H1 (cell line): ENCODE data around the gene SMYD3. TPM values are rescaled to one million over a fixed set of nuclear protein-coding genes. Genes with fewer than 3 reads are reported as not detected.
"Not testable (repeated sequence)": the region's sequence is repeated elsewhere in the genome, so short reads cannot be mapped to it uniquely, and the experiment has no call there.

ENCODE experiments used
- CTCF ChIA-PET: fragments of 300-600 bp; sonication (Branson Sonifier 250); formaldehyde crosslinking; loops from one replicate; lab custom pipeline; 2021; ENCODE audit not compliant: partially characterized antibody; lab: Charles Lee
- POLR2A ChIA-PET: fragments of 300-600 bp; sonication (Branson Sonifier 250); formaldehyde crosslinking; loops from one replicate; lab custom pipeline; 2021; ENCODE audit warnings: inconsistent platforms; ENCODE audit not compliant: partially characterized antibody; lab: Charles Lee
- DNase-seq, 2 experiments: peaks; one replicate each; pipeline versions ENCODE4 v3.0.0 to v3.0.0-alpha.2; 2010 to 2022; ENCODE audit warnings: low spot score in 2 of 2, low read depth in 1 of 2, mixed read lengths in 1 of 2
- FAIRE-seq: peaks from 2 replicates; lab custom pipeline; 2011; peaks lifted over from hg19 to GRCh38; lab: Jason Lieb, UNC
- H2AFZ ChIP-seq: 2 replicates; pipeline ENCODE4 v1.8.1; 2012; ENCODE audit warnings: low read length, inconsistent platforms
- H2AK5ac ChIP-seq: 2 replicates; pipeline ENCODE4 v1.6.1; 2013; ENCODE audit warnings: low read depth, low read length
- H2BK120ac ChIP-seq: replicated peaks from 2 replicates; pipeline ENCODE3; 2013; ENCODE audit warnings: low read depth, low read length, inconsistent platforms
- H2BK12ac ChIP-seq: 2 replicates; pipeline ENCODE4 v1.6.1; 2013; ENCODE audit warnings: low read depth, low read length
- H2BK15ac ChIP-seq: 2 replicates; pipeline ENCODE4 v1.6.1; 2013; ENCODE audit warnings: low read length
- H2BK20ac ChIP-seq: 2 replicates; pipeline ENCODE4 v1.6.1; 2013; ENCODE audit warnings: low read length
- H2BK5ac ChIP-seq: 2 replicates; pipeline ENCODE4 v1.6.1; 2013; ENCODE audit warnings: low read depth, low read length
- H3K14ac ChIP-seq: 2 replicates; pipeline ENCODE4 v1.6.1; 2013; ENCODE audit warnings: inconsistent platforms; ENCODE audit not compliant: insufficient read length
- H3K18ac ChIP-seq: 2 replicates; pipeline ENCODE4 v1.6.1; 2013; ENCODE audit warnings: low read length; ENCODE audit errors: extremely low read depth
- H3K23ac ChIP-seq: 2 replicates; pipeline ENCODE4 v1.6.1; 2013; ENCODE audit warnings: inconsistent platforms; ENCODE audit not compliant: insufficient read length
- H3K23me2 ChIP-seq: 2 replicates; pipeline ENCODE4 v1.6.1; 2013; ENCODE audit warnings: low read depth, low read length
- H3K27ac ChIP-seq: 2 replicates; pipeline ENCODE4 v1.6.1; 2011; ENCODE audit warnings: low read depth, low read length, inconsistent platforms
- H3K27me3 ChIP-seq, 4 experiments: replicated peaks in 1 of 4; 1 replicate in 1 of 4; 2 replicates in 3 of 4; pipeline versions ENCODE4 v1.6.1 to v1.8.1; 2011 to 2013; ENCODE audit warnings: low read length in 3 of 4, mild to moderate bottlenecking in 3 of 4, inconsistent platforms in 2 of 4, mixed read lengths in 2 of 4, moderate library complexity in 1 of 4; ENCODE audit not compliant: control insufficient read depth in 3 of 4, insufficient read depth in 3 of 4; ENCODE audit errors: extremely low read depth in 1 of 4
- H3K36me3 ChIP-seq, 4 experiments: 2 replicates each; pipeline versions ENCODE4 v1.6.1 to v1.8.1; 2011 to 2013; ENCODE audit warnings: mild to moderate bottlenecking in 4 of 4, low read length in 3 of 4, moderate library complexity in 2 of 4, control low read depth in 1 of 4, inconsistent platforms in 1 of 4; ENCODE audit not compliant: insufficient read depth in 4 of 4, control insufficient read depth in 2 of 4
- H3K4ac ChIP-seq: replicated peaks from 2 replicates; pipeline ENCODE3; 2013; ENCODE audit warnings: low read length, low read depth, mixed read lengths, inconsistent platforms; ENCODE audit not compliant: insufficient read length
- H3K4me1 ChIP-seq, 4 experiments: replicated peaks in 1 of 4; 1 replicate in 1 of 4; 2 replicates in 3 of 4; pipeline versions ENCODE4 v1.6.1 to v1.8.1; 2011 to 2013; ENCODE audit warnings: low read length in 3 of 4, inconsistent platforms in 2 of 4, mixed read lengths in 1 of 4; ENCODE audit not compliant: insufficient read depth in 4 of 4, control insufficient read depth in 3 of 4
- H3K4me2 ChIP-seq, 2 experiments: 2 replicates each; pipeline versions ENCODE4 v1.6.1 to v1.8.1; 2011 to 2013; ENCODE audit warnings: low read depth in 2 of 2, low read length in 2 of 2, control low read depth in 1 of 2, inconsistent platforms in 1 of 2, mild to moderate bottlenecking in 1 of 2; ENCODE audit not compliant: insufficient read depth in 1 of 2
- H3K4me3 ChIP-seq, 4 experiments: fragments of 200-600, 300-600 bp in 1 of 4; sonication (generic), shearing (Covaris generic), sonication (Bioruptor Twin) in 1 of 4; 2 replicates each; pipeline versions ENCODE4 v1.5.1 to v1.8.1; 2011 to 2016; ENCODE audit warnings: low read length in 4 of 4, low read depth in 3 of 4, control low read depth in 2 of 4, inconsistent platforms in 2 of 4, mild to moderate bottlenecking in 2 of 4, mixed read lengths in 1 of 4, moderate library complexity in 1 of 4; ENCODE audit not compliant: insufficient read depth in 2 of 4; ENCODE audit errors: extremely low read depth in 1 of 4
- H3K56ac ChIP-seq: replicated peaks from 2 replicates; pipeline ENCODE3; 2013; ENCODE audit warnings: low read depth, mild to moderate bottlenecking, mixed read lengths, low read length, inconsistent platforms; ENCODE audit not compliant: insufficient read length
- H3K79me1 ChIP-seq: 2 replicates; pipeline ENCODE4 v1.6.1; 2013; ENCODE audit warnings: low read depth, low read length, control low read depth
- H3K79me2 ChIP-seq, 2 experiments: 2 replicates each; pipeline versions ENCODE4 v1.6.1 to v1.8.1; 2012 to 2013; ENCODE audit warnings: low read length in 2 of 2, mild to moderate bottlenecking in 2 of 2, inconsistent platforms in 1 of 2; ENCODE audit not compliant: insufficient read depth in 2 of 2, control insufficient read depth in 1 of 2
- H3K9ac ChIP-seq, 4 experiments: replicated peaks in 1 of 4; 1 replicate in 1 of 4; 2 replicates in 3 of 4; pipeline versions ENCODE4 v1.6.1 to v1.8.1; 2011 to 2013; ENCODE audit warnings: low read depth in 3 of 4, low read length in 3 of 4, control low read depth in 2 of 4, mild to moderate bottlenecking in 2 of 4, moderate library complexity in 2 of 4, inconsistent platforms in 1 of 4; ENCODE audit errors: extremely low read depth in 1 of 4
- H3K9me3 ChIP-seq, 2 experiments: 2 replicates each; pipeline versions ENCODE4 v1.6.1 to v1.8.1; 2012 to 2013; ENCODE audit warnings: mild to moderate bottlenecking in 2 of 2, moderate library complexity in 2 of 2, control low read depth in 1 of 2, inconsistent platforms in 1 of 2, low read depth in 1 of 2, low read length in 1 of 2, mixed read lengths in 1 of 2; ENCODE audit not compliant: insufficient read depth in 2 of 2
- H4K20me1 ChIP-seq, 2 experiments: replicated peaks in 1 of 2; 2 replicates each; pipeline versions ENCODE3 to v1.8.1; 2011 to 2013; ENCODE audit warnings: inconsistent platforms in 2 of 2, low read length in 2 of 2, mild to moderate bottlenecking in 1 of 2; ENCODE audit not compliant: insufficient read depth in 2 of 2, control insufficient read depth in 1 of 2
- H4K5ac ChIP-seq: 2 replicates; pipeline ENCODE4 v1.6.1; 2013; ENCODE audit warnings: low read length, low read depth, mixed read lengths, inconsistent platforms; ENCODE audit not compliant: insufficient read length
- H4K8ac ChIP-seq: 2 replicates; pipeline ENCODE4 v1.8.0; 2013; ENCODE audit warnings: mild to moderate bottlenecking, moderate library complexity, low read length, inconsistent platforms; ENCODE audit not compliant: insufficient read depth; ENCODE audit errors: extremely low read depth
- H4K91ac ChIP-seq: replicated peaks from 2 replicates; pipeline ENCODE3; 2013; ENCODE audit warnings: low read length, mixed read lengths, inconsistent platforms; ENCODE audit not compliant: insufficient read length
- WGBS, 2 experiments: shearing (Covaris generic) in 1 of 2; methylation state at CpG; one replicate each; pipeline versions ENCODE4 v1.1.6 to v1.1.7; 2013 to 2015; ENCODE audit warnings: low lambda C conversion rate in 2 of 2, mixed read lengths in 2 of 2, inconsistent platforms in 1 of 2, low coverage in 1 of 2, missing lambda C conversion rate in 1 of 2; ENCODE audit not compliant: insufficient replicate concordance in 2 of 2, insufficient coverage in 1 of 2, insufficient read length in 1 of 2; ENCODE audit errors: extremely low coverage in 1 of 2, missing lambda C conversion rate in 1 of 2; 5-methylcytosine and 5-hydroxymethylcytosine counted together
- polyA plus RNA-seq, 7 experiments: library from polyadenylated mRNA; depleted of rRNA in 3 of 7; stranded (reverse) in 5 of 7; unstranded in 2 of 7; fragments of >200 nt in 5 of 7; fragments of 200-250 nt in 2 of 7; gene quantifications; 1 replicate in 5 of 7; 2 replicates in 1 of 7; 4 replicates in 1 of 7; pipeline versions ENCODE4 v1.2.1 to v1.2.3, GENCODE V29; 2011 to 2013; ENCODE audit warnings: missing spikeins in 2 of 7, mixed read lengths in 2 of 7
- total RNA-seq: library from RNA; stranded (reverse); fragmentation: NEBNext Ultra II Directional; extraction: Animal tissue kit (Norgen Biotek cat#: 25700); gene quantifications from 2 replicates; pipeline ENCODE4 v1.2.1, GENCODE V29; 2021

SMYD3 gene
- total and polyA plus RNA-seq, 2 of the 8 experiments (the other 6 are each of a cell fraction or from before 2014, with no cell fraction given) = 17.3 to 25.4 TPM

DNA sequence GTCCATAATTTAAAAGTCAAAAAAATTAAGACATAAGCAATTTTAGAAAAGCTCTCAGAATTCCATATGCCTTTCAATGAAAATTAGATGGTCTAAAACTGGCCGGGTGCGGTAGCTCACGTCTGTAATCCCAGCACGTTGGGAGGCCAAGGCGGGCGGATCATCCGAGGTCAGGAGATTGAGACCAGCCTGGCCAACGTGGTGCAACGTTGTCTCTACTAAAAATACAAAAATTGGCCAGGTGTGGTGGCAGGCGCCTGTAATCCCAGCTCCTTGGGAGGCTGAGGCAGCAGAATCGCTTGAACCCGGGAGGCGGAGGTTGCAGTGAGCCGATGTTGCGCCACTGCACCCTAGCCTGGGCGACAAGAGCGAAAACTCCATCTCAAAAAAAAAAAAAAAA is 183.0 kb downstream of the SMYD3 start:
- not testable (repeated sequence) for H3K27me3 ChIP-seq, H2AFZ ChIP-seq, H2BK5ac ChIP-seq, H2BK120ac ChIP-seq, H3K27ac ChIP-seq, H2BK12ac ChIP-seq, H3K18ac ChIP-seq, H2AK5ac ChIP-seq, H4K20me1 ChIP-seq, H4K91ac ChIP-seq, H3K23me2 ChIP-seq, FAIRE-seq, H3K23ac ChIP-seq, H3K36me3 ChIP-seq, H4K5ac ChIP-seq, H2BK15ac ChIP-seq, H3K14ac ChIP-seq, H3K56ac ChIP-seq, H2BK20ac ChIP-seq, DNase-seq, H3K4ac ChIP-seq, H3K9me3 ChIP-seq, H3K9ac ChIP-seq, H3K4me1 ChIP-seq, H4K8ac ChIP-seq, H3K4me3 ChIP-seq, H3K79me1 ChIP-seq, H3K79me2 ChIP-seq
- 0 out of 4 replicates have a peak overlapping the region, but pooled peaks of 1 of the 2 experiments have one; percentile 23 for H3K4me2 ChIP-seq
- ChIA-PET CTCF (interaction anchor here (1.2 to 1.4 kb wide), 3 partner anchors 9 to 12 kb away, joined by 3 to 7 read pairs (median 4); no protein-coding TSS in a partner anchor), POLR2A (interaction anchor here (1.3 kb wide), 1 partner anchor 14 kb away, joined by 3 read pairs; no protein-coding TSS in a partner anchor)
- 94% methylated on average over 10 of the region's 17 CpGs; no CpG with 5 or more reads in 1 of the 2 experiments for WGBS, 2 experiments
